Measurements from ENCODE around the gene METTL6.

- no peak for TF ChIP-seq CTCF (IDR thresholded peaks at IDR 0.05)
- no peak for TF ChIP-seq POLR2A (IDR thresholded peaks at IDR 0.05)
Observed at GRCh38 chr3:15382405-15382923, 44.9 kb downstream of the METTL6 start.
